HL-60 (cell line): ENCODE data around the gene CDYL2.

ENCODE experiments used
- GABPA ChIP-seq: IDR thresholded peaks from 2 replicates; pipeline ENCODE4 v1.6.1; 2012; ENCODE audit warnings: low read depth
- POLR2AphosphoS5 ChIP-seq: IDR thresholded peaks from 2 replicates; pipeline ENCODE4 v1.6.1; 2012; ENCODE audit warnings: low read depth
- TF ChIP-seq, protein P1 (sequence below): IDR thresholded peaks from one replicate; pipeline ENCODE4 v1.5.1; 2011; ENCODE audit warnings: low read length, control low read depth, inconsistent platforms; ENCODE audit not compliant: insufficient read depth

DNA sequence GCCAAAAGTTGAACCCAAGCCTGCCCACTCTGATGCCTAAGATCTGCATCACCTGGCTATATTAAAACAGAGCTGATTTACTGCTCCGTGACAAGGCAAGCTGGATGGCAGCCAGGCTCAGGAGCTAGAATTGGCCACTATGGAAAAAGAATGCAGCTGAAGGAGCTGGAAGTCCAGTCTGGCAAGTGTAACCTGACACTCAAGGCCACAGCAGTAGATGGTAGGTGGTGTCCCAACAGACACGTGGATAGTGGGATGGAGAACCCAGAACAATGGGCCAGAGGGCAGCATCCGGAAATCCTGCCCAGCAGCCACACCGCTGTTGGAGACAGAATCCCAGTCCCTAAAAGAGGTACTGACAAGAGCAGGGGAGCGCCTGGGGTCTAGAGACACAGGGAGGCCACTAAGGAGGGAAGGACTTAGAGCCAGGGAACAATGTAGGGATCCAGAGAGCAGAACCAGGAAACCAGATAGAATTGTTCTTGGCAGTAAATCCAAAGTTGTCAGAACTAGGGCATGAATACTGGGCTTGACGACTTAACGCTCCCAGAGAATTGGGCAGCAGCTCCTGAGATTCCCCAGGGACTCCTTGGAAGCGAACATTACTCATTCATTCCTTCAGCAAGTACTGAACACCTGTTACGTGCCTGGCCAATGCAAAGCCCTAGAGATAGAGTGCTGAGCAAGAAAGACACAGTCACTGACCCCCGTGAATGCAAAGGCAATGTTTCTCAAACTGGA, 85.7 kb downstream of the CDYL2 start:
- TF ChIP-seq, protein P1, sequence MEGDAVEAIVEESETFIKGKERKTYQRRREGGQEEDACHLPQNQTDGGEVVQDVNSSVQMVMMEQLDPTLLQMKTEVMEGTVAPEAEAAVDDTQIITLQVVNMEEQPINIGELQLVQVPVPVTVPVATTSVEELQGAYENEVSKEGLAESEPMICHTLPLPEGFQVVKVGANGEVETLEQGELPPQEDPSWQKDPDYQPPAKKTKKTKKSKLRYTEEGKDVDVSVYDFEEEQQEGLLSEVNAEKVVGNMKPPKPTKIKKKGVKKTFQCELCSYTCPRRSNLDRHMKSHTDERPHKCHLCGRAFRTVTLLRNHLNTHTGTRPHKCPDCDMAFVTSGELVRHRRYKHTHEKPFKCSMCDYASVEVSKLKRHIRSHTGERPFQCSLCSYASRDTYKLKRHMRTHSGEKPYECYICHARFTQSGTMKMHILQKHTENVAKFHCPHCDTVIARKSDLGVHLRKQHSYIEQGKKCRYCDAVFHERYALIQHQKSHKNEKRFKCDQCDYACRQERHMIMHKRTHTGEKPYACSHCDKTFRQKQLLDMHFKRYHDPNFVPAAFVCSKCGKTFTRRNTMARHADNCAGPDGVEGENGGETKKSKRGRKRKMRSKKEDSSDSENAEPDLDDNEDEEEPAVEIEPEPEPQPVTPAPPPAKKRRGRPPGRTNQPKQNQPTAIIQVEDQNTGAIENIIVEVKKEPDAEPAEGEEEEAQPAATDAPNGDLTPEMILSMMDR, result no peak
- TF ChIP-seq GABPA, result no peak
- TF ChIP-seq POLR2AphosphoS5, result no peak
